Epithelial cell of proximal tubule (primary cell): ENCODE measurements around the gene NBEA. TPM values are rescaled to one million over a fixed set of nuclear protein-coding genes. Genes with fewer than 3 reads are reported as not detected.

Experiments used
- DNase-seq: peaks from one replicate; pipeline ENCODE4 v3.0.0-alpha.2; 2011; ENCODE audit warnings: low read depth
- H3K4me3 ChIP-seq: 2 replicates; pipeline ENCODE4 v1.5.1; 2011; ENCODE audit warnings: low read depth, mild to moderate bottlenecking, low read length
- CTCF ChIP-seq: conservative IDR thresholded peaks from 2 replicates; pipeline ENCODE4 v1.5.1; 2012; ENCODE audit warnings: low read depth, mild to moderate bottlenecking, low read length
- total RNA-seq: library from RNA; depleted of rRNA; stranded (reverse); fragments of >200 nt; gene quantifications from 2 replicates; pipeline ENCODE4 v1.2.3, GENCODE V29; 2015

NBEA gene
- total RNA-seq, 1 donor from 2014 or later = 2.7 TPM

- no peak overlapping the region for H3K4me3 ChIP-seq
- no peak for TF ChIP-seq CTCF
- no peak for DNase-seq
Observed at GRCh38 chr13:35129500-35129899, 187.4 kb downstream of the NBEA start.

GRCh38 chr13:35131471-35131870, 189.4 kb downstream of the NBEA start:
- DNase-seq = no peak
- TF ChIP-seq CTCF = no peak
- no peak overlapping the region for H3K4me3 ChIP-seq

- TF ChIP-seq CTCF = no peak
- no peak for DNase-seq
- H3K4me3 ChIP-seq = no peak overlapping the region
Observed at GRCh38 chr13:35136585-35136984, 194.5 kb downstream of the NBEA start.

DNA sequence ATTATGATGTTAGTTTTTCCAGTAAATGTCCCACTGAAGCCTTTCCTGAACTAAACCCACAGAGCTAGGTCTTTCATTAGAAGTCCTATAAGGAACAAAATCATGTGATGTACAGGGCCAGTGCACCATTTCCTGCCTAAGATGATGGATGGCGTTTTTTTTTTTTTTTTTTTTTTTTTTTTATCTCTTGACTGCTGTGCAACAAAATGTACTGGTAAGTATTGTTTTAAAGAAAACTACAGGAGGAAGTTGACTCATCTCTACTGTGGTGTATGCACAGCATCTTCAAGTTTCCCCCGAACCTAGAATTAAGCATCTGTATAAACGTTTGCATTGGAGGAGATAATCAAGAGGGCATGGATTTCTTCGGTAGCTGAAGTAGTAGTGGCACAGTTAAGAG, 197.5 kb downstream of the NBEA start:
- no peak for DNase-seq

DNA sequence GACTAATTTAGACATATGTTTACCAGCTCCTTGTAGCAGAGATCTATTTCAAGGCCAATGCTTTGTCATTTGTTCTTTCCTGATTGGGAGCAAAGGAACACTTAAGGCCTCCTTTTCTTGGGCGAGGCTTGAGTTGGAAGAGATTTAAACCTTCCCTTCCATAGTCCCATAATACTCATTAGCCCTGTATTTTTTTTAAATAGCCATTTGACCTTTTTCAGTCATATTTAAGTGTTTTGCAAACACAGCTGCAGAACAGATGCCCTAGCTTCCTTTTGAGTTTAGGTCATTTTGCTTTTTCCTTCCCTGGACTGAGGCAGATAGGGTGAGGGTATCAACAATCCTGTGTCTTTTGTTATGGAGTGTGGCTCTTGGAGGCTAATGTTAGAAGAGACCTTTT, 198.3 kb downstream of the NBEA start:
- no peak for DNase-seq
- H3K4me3 ChIP-seq = no peak overlapping the region
- no peak for TF ChIP-seq CTCF

More for the DNA sequence above, 197.5 kb downstream of the NBEA start:
- TF ChIP-seq CTCF = no peak
- no peak overlapping the region for H3K4me3 ChIP-seq

- TF ChIP-seq CTCF = no peak
- no peak for DNase-seq
- H3K4me3 ChIP-seq = no peak overlapping the region
Observed at GRCh38 chr13:35140831-35141230, 198.8 kb downstream of the NBEA start.

DNA sequence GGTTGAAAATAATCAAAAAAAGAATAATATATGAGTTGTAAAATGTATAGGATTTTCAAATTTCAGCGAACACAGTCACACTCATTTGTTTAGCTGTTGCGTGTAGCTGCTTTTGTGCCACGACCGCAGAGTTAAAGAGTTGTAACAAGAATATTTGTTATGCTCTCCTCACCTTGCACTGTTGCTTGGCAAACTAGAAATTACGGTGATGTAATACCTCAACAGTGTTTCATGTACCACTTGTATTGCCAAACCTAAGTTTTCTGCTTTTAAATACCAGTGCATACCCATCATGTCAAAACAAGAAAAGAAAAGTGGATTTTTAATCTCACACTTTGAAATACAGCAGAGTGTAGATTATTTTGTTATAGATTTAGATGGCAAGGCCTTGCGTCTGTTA, 201.1 kb downstream of the NBEA start:
- TF ChIP-seq CTCF = no peak
- no peak overlapping the region for H3K4me3 ChIP-seq
- DNase-seq = no peak
